Upper lobe of left lung (tissue), 6 donors: ENCODE data around the gene LGI2. TPM values are rescaled to one million over a fixed set of nuclear protein-coding genes. Genes with fewer than 3 reads are reported as not detected.

Experiments
- ATAC-seq, 2 donors: fragments of 200-7000 bp; cut with Tn5 transposase; one replicate each; pipeline ENCODE4 v1.9.1; 2022; ENCODE audit warnings: mild to moderate bottlenecking in 2 of 2, moderate library complexity in 2 of 2; ENCODE audit not compliant: low FRiP score in 2 of 2
- DNase-seq, 2 donors: peaks; one replicate each; pipeline ENCODE4 v3.0.0-alpha.2; 2019 to 2020
- H3K27ac ChIP-seq, 4 donors: fragments of 200-600 bp; sonication (generic); one replicate each; pipeline ENCODE4 v1.5.1; 2016 to 2019
- H3K27me3 ChIP-seq, 4 donors: fragments of 200-600 bp; sonication (generic); one replicate each; pipeline ENCODE4 v1.5.1; 2017 to 2019
- H3K36me3 ChIP-seq, 4 donors: fragments of 200-600 bp; sonication (generic); one replicate each; pipeline ENCODE4 v1.5.1; 2016 to 2019
- H3K4me1 ChIP-seq, 4 donors: fragments of 200-600 bp; sonication (generic); one replicate each; pipeline ENCODE4 v1.5.1; 2018 to 2019
- H3K4me3 ChIP-seq, 4 donors: fragments of 200-600 bp; sonication (generic); one replicate each; pipeline ENCODE4 v1.5.1; 2017 to 2019; ENCODE audit warnings: mild to moderate bottlenecking in 2 of 4, moderate library complexity in 1 of 4
- H3K9me3 ChIP-seq, 4 donors: fragments of 200-600 bp; sonication (generic); one replicate each; pipeline ENCODE4 v1.5.1; 2018 to 2019
- CTCF ChIP-seq, 6 experiments: fragments of 450-650 bp in 4 of 6; fragments of 200-600 bp in 2 of 6; sonication (generic) in 2 of 6; IDR thresholded peaks; one replicate each; pipeline ENCODE4 v1.5.1; 2016 to 2019; ENCODE audit warnings: antibody characterized with exemption in 6 of 6
- EP300 ChIP-seq, 4 donors: sonication (generic); formaldehyde crosslinking; IDR thresholded peaks; one replicate each; pipeline ENCODE4 v1.5.1; 2017; ENCODE audit warnings: antibody characterized with exemption in 4 of 4, control low read depth in 2 of 4
- POLR2A ChIP-seq, 4 donors: fragments of 450-650 bp; IDR thresholded peaks; one replicate each; pipeline ENCODE4 v1.5.1; 2016 to 2017; ENCODE audit warnings: antibody characterized with exemption in 4 of 4, mild to moderate bottlenecking in 2 of 4
- POLR2AphosphoS5 ChIP-seq, 2 donors: sonication (generic); formaldehyde crosslinking; IDR thresholded peaks; one replicate each; pipeline ENCODE4 v1.5.1; 2017; ENCODE audit warnings: antibody characterized with exemption in 2 of 2
- WGBS, 2 donors: methylation state at CpG; one replicate each; pipeline ENCODE4 v1.1.5; 2017 to 2018; 5-methylcytosine and 5-hydroxymethylcytosine counted together
- total RNA-seq, 6 donors: library from RNA; depleted of rRNA in 4 of 6; stranded (reverse); fragments of >200 nt in 4 of 6; gene quantifications; one replicate each; pipeline versions ENCODE4 v1.1.0 to v1.2.1, GENCODE V29; 2016 to 2021
- donor health status: DM: no; HTN: no; CAD: no; lungs with moderate emphysema.
- donor health status: DM: no; HTN: yes; CAD: no; lungs with severe emphysema.

Gene LGI2
- total RNA-seq, 6 donors from 2014 or later: 0.44 to 1.3 (median 0.80) TPM; not detected in 1

DNA sequence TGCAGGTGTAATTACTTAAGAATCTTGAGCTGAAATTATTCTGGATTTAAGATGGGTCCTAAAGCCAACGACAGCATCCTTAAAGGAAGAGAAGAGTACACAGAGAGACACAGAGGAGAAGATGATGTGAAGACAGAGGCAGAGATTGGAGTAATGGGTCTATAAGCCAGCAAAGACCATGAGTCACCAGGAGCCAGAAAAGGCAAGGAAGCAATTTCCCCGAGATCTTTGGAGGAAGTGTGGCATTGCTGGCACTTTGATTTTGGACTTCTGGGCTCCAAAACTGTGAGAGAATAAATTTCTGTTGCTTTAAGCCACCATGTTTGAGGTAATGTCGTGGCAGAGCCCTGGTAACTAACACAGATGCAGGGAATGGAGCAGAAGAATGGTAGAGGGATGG is 32.4 kb upstream of the LGI2 start:
- Histone ChIP-seq H3K4me1 (no peaks in the 10 kb centered on the region), H3K27me3 (no peaks in the 10 kb centered on the region), H3K4me3 (no peak overlapping the region), H3K27ac (no peak overlapping the region), H3K9me3 (no peaks in the 10 kb centered on the region), H3K36me3 (no peaks in the 10 kb centered on the region)
- WGBS, 2 donors: 61 to 63% methylated on average over 3 of the region's 3 CpGs
- DNase-seq (no peak), ATAC-seq (no peak)
- no peak for TF ChIP-seq CTCF (IDR thresholded peaks at IDR 0.05)

- Histone ChIP-seq H3K4me1 (no peaks in the 10 kb centered on the region), H3K27me3 (no peaks in the 10 kb centered on the region), H3K4me3 (no peak overlapping the region), H3K27ac (no peak overlapping the region), H3K36me3 (no peaks in the 10 kb centered on the region), H3K9me3 (no peaks in the 10 kb centered on the region)
- 100% methylated on average over 1 of the region's 1 CpG for WGBS, 2 donors
- ATAC-seq (no peak), DNase-seq (no peak)
- TF ChIP-seq EP300 (IDR thresholded peaks at IDR 0.05) (no peak), POLR2A (IDR thresholded peaks at IDR 0.05) (no peak), CTCF (IDR thresholded peaks at IDR 0.05) (no peak), POLR2AphosphoS5 (IDR thresholded peaks at IDR 0.05) (no peak)
These were observed 31.4 kb upstream of the LGI2 start for GRCh38 chr4:25062098-25062497.

DNA sequence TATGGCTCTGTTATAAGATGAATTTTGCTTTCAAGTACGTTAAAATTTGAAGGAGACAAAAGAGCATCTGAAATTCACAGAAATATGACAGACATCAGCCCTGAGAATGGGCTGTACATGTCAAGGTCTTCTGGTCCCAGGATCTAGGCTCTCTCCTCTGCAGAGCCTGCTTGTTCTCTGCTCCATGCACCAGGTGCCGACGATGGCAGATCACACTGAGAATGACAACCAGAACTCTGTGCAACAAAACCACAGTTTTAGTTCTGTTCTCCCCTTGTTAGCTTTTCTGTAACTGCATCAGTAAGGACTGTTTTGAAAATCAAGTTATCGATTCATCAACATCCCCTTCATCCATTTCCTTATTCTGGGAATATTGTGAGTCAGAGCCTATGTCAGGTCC is 30.9 kb upstream of the LGI2 start:
- DNase-seq (no peak), ATAC-seq (no peak)
- Histone ChIP-seq H3K36me3 (no peaks in the 10 kb centered on the region), H3K27me3 (no peaks in the 10 kb centered on the region), H3K4me1 (no peaks in the 10 kb centered on the region), H3K9me3 (no peaks in the 10 kb centered on the region), H3K27ac (no peak overlapping the region), H3K4me3 (no peak overlapping the region)
- WGBS, 2 donors: 86 to 89% methylated on average over 4 of the region's 4 CpGs
- no peak for TF ChIP-seq EP300 (IDR thresholded peaks at IDR 0.05)
- no peak for TF ChIP-seq CTCF (IDR thresholded peaks at IDR 0.05)
- TF ChIP-seq POLR2A (IDR thresholded peaks at IDR 0.05): no peak
- no peak for TF ChIP-seq POLR2AphosphoS5 (IDR thresholded peaks at IDR 0.05)

GRCh38 chr4:25060963-25061340 is 30.2 kb upstream of the LGI2 start:
- TF ChIP-seq POLR2A (IDR thresholded peaks at IDR 0.05) (no peak), POLR2AphosphoS5 (IDR thresholded peaks at IDR 0.05) (no peak), CTCF (IDR thresholded peaks at IDR 0.05) (no peak), EP300 (IDR thresholded peaks at IDR 0.05) (no peak)
- H3K9me3 ChIP-seq: no peaks in the 10 kb centered on the region
- H3K36me3 ChIP-seq: no peaks in the 10 kb centered on the region
- no peaks in the 10 kb centered on the region for H3K27me3 ChIP-seq
- H3K4me3 ChIP-seq: no peak overlapping the region
- 86 to 88% methylated on average over 5 of the region's 5 CpGs for WGBS, 2 donors
- ATAC-seq: no peak
- no peak overlapping the region for H3K27ac ChIP-seq
- DNase-seq: no peak
- H3K4me1 ChIP-seq: no peaks in the 10 kb centered on the region

- no peaks in the 10 kb centered on the region for H3K36me3 ChIP-seq
- DNase-seq (no peak), ATAC-seq (no peak)
- H3K4me3 ChIP-seq: no peak overlapping the region
- H3K4me1 ChIP-seq: no peaks in the 10 kb centered on the region
- no peaks in the 10 kb centered on the region for H3K9me3 ChIP-seq
- H3K27me3 ChIP-seq: no peaks in the 10 kb centered on the region
- WGBS, 2 donors: 79 to 87% methylated on average over 8 of the region's 8 CpGs
- H3K27ac ChIP-seq: no peak overlapping the region
- no peak for TF ChIP-seq CTCF (IDR thresholded peaks at IDR 0.05)
- TF ChIP-seq POLR2AphosphoS5 (IDR thresholded peaks at IDR 0.05): no peak
- TF ChIP-seq EP300 (IDR thresholded peaks at IDR 0.05): no peak
- TF ChIP-seq POLR2A (IDR thresholded peaks at IDR 0.05): no peak
These were observed 29.7 kb upstream of the LGI2 start for GRCh38 chr4:25060241-25060962.
